PC-9 (cell line): Measurements from ENCODE around the gene PLEKHA5. TPM values are rescaled to one million over a fixed set of nuclear protein-coding genes. Genes with fewer than 3 reads are reported as not detected.

Experiments used
- BruUV-seq: library from RNA; stranded (reverse); fragments of 400-500 nt; replicated peaks from 2 replicates; lab custom pipeline; 2021; lab: Mats Ljungman, UMichigan
- CTCF ChIA-PET: fragments of 300-600 bp; sonication (Branson Sonifier 250); formaldehyde crosslinking; loops from one replicate; lab custom pipeline; 2022; ENCODE audit warnings: antibody characterized with exemption; lab: Charles Lee
- POLR2A ChIA-PET: fragments of 300-600 bp; sonication (Branson Sonifier 250); formaldehyde crosslinking; loops from one replicate; lab custom pipeline; 2022; ENCODE audit warnings: antibody characterized with exemption; ENCODE audit not compliant: unreplicated experiment; lab: Charles Lee
- DNase-seq, 2 experiments: peaks; one replicate each; pipeline versions ENCODE4 v3.0.0 to v3.0.0-alpha.2; 2015 to 2022; ENCODE audit warnings: mixed read lengths in 1 of 2
- H2AFZ ChIP-seq: fragments of 200-600 bp; sonication (generic); 2 replicates; pipeline ENCODE4 v1.8.1; 2017; ENCODE audit warnings: antibody characterized with exemption
- H3F3A ChIP-seq: fragments of 200-600 bp; sonication (generic); 2 replicates; pipeline ENCODE4 v1.8.1; 2017; ENCODE audit warnings: antibody characterized with exemption, mild to moderate bottlenecking, low read depth; ENCODE audit not compliant: insufficient read depth
- H3K27ac ChIP-seq: fragments of 200-600 bp; sonication (generic); 2 replicates; pipeline ENCODE4 v1.6.1; 2016; ENCODE audit warnings: mixed run types
- H3K27me3 ChIP-seq: fragments of 200-600 bp; sonication (generic); 2 replicates; pipeline ENCODE4 v1.6.1; 2016; ENCODE audit warnings: low read depth, mixed run types; ENCODE audit not compliant: insufficient read depth
- H3K36me3 ChIP-seq: fragments of 200-600 bp; sonication (generic); 2 replicates; pipeline ENCODE4 v1.6.1; 2016; ENCODE audit warnings: low read depth, mixed run types
- H3K4me1 ChIP-seq: fragments of 200-600 bp; sonication (generic); replicated peaks from 2 replicates; pipeline ENCODE4 v1.6.1; 2016; ENCODE audit warnings: mixed run types; ENCODE audit not compliant: insufficient read depth
- H3K4me2 ChIP-seq: fragments of 200-600 bp; sonication (generic); 2 replicates; pipeline ENCODE4 v1.6.1; 2017; ENCODE audit warnings: mixed run types
- H3K4me3 ChIP-seq: fragments of 200-600 bp; sonication (generic); 2 replicates; pipeline ENCODE4 v1.6.1; 2016; ENCODE audit warnings: mixed run types
- H3K79me2 ChIP-seq: fragments of 200-600 bp; sonication (generic); 2 replicates; pipeline ENCODE4 v1.6.1; 2017; ENCODE audit warnings: low read depth, mixed run types
- H3K9me2 ChIP-seq: fragments of 200-600 bp; sonication (generic); 2 replicates; pipeline ENCODE4 v1.8.1; 2017; ENCODE audit warnings: mild to moderate bottlenecking; ENCODE audit not compliant: insufficient read depth
- H3K9me3 ChIP-seq: fragments of 200-600 bp; sonication (generic); 2 replicates; pipeline ENCODE4 v1.8.1; 2016; ENCODE audit warnings: low read depth; ENCODE audit not compliant: insufficient read depth
- H4K20me1 ChIP-seq: fragments of 200-600 bp; sonication (generic); 2 replicates; pipeline ENCODE4 v1.8.1; 2017; ENCODE audit not compliant: insufficient read depth
- EZH2 ChIP-seq: fragments of 200-600 bp; sonication (generic); IDR thresholded peaks from 2 replicates; pipeline ENCODE4 v1.8.0; 2017; ENCODE audit warnings: antibody characterized with exemption, low read depth
- intact Hi-C: fragments of 100-400 bp; cut with micrococcal nuclease; formaldehyde crosslinking; loops from one replicate; pipeline ENCODE4 v1.10.0; 2022; ENCODE audit not compliant: unreplicated experiment
- total RNA-seq: library from RNA; stranded (reverse); gene quantifications from 2 replicates; pipeline ENCODE4 v1.2.3, GENCODE V29; 2021
- TF ChIP-seq, protein P1 (sequence below): fragments of 200-600 bp; sonication (generic); conservative IDR thresholded peaks from 2 replicates; pipeline ENCODE4 v1.6.1; 2017; ENCODE audit warnings: mixed run types, antibody characterized with exemption, mild to moderate bottlenecking, moderate library complexity

Gene PLEKHA5
- total RNA-seq, 1 experiment from 2014 or later: 54.1 TPM

DNA sequence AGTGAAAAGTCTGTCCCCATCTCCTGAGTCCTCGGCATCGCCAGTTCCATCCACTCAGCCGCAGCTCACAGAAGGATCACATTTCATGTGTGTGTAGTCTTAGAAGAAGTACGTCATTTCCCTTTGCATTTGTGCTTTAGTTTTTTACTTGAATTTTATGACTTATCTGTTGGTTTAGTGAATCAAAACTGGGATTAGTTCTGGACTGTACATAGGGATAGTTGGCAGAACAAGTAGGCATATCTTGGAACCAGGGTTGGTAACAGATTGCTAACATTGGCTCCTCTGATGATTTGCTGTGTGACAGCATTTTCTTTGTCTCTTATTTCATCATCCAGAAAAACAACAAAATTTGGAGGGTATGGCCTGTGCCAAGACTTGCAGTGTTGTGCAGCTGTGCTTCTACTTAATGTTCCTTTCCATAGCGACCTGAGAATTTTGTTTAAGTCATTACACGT is 240.2 kb downstream of the PLEKHA5 start:
- intact Hi-C loops: loop anchor here (10.0 kb wide), 1 partner anchor 275 kb away; no protein-coding TSS in a partner anchor

DNA sequence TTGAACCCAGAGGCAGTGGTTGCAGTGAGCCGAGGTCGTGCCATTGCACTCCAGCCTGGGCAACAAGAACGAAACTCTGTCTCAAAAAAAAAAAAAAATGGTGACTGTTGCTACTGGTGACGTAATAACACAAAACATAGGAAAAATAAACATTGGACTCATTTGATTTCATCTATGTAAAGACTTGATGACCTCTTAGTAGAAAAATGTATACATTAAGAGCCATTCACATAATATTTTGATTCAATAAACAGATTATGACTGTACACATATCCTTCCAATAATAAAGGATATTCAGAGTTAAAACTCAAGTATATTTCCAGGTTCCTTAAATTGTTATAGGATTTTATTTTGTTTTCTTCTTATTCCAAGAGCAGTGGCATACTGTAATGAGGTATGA is 244.1 kb downstream of the PLEKHA5 start:
- H3K4me2 ChIP-seq: no peak overlapping the region
- H3K79me2 ChIP-seq: no peaks in the 10 kb centered on the region
- no peak for TF ChIP-seq EZH2
- BruUV-seq: no TSS peak
- intact Hi-C loops: loop anchor here (10.0 kb wide), 1 partner anchor 271 kb away; no protein-coding TSS in a partner anchor
- H3K9me3 ChIP-seq: no peaks in the 10 kb centered on the region
- H4K20me1 ChIP-seq: no peaks in the 10 kb centered on the region
- H3K9me2 ChIP-seq: no peaks in the 10 kb centered on the region
- H2AFZ ChIP-seq: no peak overlapping the region
- H3F3A ChIP-seq: 0 out of 2 replicates have a peak, but pooled peaks cover 4% of the 10 kb centered on the region
- no peaks in the 10 kb centered on the region for H3K36me3 ChIP-seq
- no peaks in the 10 kb centered on the region for H3K27me3 ChIP-seq
- H3K27ac ChIP-seq: no peak overlapping the region
- POLR2A ChIA-PET: no interaction called here
- H3K4me3 ChIP-seq: no peak overlapping the region
- no peaks in the 10 kb centered on the region for H3K4me1 ChIP-seq
- DNase-seq: no peak
- CTCF ChIA-PET: no interaction called here

More for the DNA sequence above, 240.2 kb downstream of the PLEKHA5 start:
- Histone ChIP-seq H3F3A (no peaks in the 10 kb centered on the region), H3K9me2 (no peaks in the 10 kb centered on the region), H3K4me3 (no peak overlapping the region), H2AFZ (no peak overlapping the region), H3K27me3 (no peaks in the 10 kb centered on the region), H3K36me3 (no peaks in the 10 kb centered on the region), H3K9me3 (no peaks in the 10 kb centered on the region), H3K79me2 (no peaks in the 10 kb centered on the region), H3K4me1 (no peaks in the 10 kb centered on the region), H3K27ac (no peak overlapping the region), H4K20me1 (no peaks in the 10 kb centered on the region), H3K4me2 (no peak overlapping the region)
- TF ChIP-seq EZH2: no peak
- TF ChIP-seq, protein P1, sequence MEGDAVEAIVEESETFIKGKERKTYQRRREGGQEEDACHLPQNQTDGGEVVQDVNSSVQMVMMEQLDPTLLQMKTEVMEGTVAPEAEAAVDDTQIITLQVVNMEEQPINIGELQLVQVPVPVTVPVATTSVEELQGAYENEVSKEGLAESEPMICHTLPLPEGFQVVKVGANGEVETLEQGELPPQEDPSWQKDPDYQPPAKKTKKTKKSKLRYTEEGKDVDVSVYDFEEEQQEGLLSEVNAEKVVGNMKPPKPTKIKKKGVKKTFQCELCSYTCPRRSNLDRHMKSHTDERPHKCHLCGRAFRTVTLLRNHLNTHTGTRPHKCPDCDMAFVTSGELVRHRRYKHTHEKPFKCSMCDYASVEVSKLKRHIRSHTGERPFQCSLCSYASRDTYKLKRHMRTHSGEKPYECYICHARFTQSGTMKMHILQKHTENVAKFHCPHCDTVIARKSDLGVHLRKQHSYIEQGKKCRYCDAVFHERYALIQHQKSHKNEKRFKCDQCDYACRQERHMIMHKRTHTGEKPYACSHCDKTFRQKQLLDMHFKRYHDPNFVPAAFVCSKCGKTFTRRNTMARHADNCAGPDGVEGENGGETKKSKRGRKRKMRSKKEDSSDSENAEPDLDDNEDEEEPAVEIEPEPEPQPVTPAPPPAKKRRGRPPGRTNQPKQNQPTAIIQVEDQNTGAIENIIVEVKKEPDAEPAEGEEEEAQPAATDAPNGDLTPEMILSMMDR: no peak
- ChIA-PET CTCF (no interaction called here), POLR2A (no interaction called here)
- no peak for DNase-seq
- no TSS peak for BruUV-seq

DNA sequence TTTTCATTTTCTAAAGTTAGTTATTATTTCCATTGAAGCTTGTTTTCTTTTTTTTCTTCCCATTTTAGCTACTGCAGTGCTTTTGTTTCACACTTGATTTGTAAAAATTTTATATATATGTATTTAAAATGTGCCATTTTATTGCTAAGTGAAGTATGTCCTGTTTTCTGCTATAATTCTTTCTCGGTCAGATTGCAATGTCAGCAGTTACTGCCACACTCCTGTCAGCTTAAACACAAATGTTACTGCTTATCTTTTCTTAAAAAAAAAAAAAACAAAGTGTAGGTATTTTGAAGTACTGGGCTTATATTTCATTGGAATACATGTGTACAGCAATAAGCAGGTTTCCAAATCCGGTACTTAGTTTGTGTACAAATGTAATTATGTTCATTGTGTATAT is 246.4 kb downstream of the PLEKHA5 start:
- intact Hi-C loops: loop anchor here (10.0 kb wide), 1 partner anchor 269 kb away; no protein-coding TSS in a partner anchor
- no peak for TF ChIP-seq EZH2
- TF ChIP-seq, protein P1: no peak
- no peaks in the 10 kb centered on the region for H3K9me3 ChIP-seq
- no peak overlapping the region for H3K4me3 ChIP-seq
- no peaks in the 10 kb centered on the region for H4K20me1 ChIP-seq
- BruUV-seq: no TSS peak
- no peak overlapping the region for H3K4me2 ChIP-seq
- no peak for DNase-seq
- H3K36me3 ChIP-seq: no peaks in the 10 kb centered on the region
- H3K27ac ChIP-seq: no peak overlapping the region
- H3K79me2 ChIP-seq: no peaks in the 10 kb centered on the region
- no peak overlapping the region for H2AFZ ChIP-seq
- H3K9me2 ChIP-seq: no peaks in the 10 kb centered on the region
- H3K27me3 ChIP-seq: no peaks in the 10 kb centered on the region
- no peaks in the 10 kb centered on the region for H3K4me1 ChIP-seq
- ChIA-PET CTCF (no interaction called here), POLR2A (no interaction called here)
- H3F3A ChIP-seq: 0 out of 2 replicates have a peak, but pooled peaks cover 4% of the 10 kb centered on the region

DNA sequence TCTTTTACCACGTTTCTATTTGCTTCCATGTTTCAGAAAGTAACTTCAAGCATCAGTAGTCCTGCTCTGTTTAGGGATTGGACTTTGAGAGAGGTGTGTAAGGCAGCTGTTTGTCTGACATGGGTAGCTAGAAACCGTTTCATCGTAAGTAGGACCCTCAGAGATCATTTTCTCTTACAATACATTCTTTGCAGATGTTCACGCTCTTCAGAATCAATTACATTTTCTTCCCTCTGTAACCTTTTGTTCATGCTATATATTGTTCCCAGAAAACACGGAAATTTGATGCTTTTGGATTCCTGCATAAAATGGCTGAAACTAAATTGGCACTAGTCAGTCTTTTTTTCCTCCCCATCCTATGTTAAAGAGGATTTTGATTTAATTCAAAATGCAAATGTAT is 247.2 kb downstream of the PLEKHA5 start:
- Histone ChIP-seq H3K9me3 (no peaks in the 10 kb centered on the region), H3K27me3 (no peaks in the 10 kb centered on the region), H3K9me2 (no peaks in the 10 kb centered on the region), H3K36me3 (no peaks in the 10 kb centered on the region), H3F3A (0 out of 2 replicates have a peak, but pooled peaks cover 10% of the 10 kb centered on the region), H4K20me1 (no peaks in the 10 kb centered on the region), H3K4me1 (peaks cover 5% of the 10 kb centered on the region), H2AFZ (no peak overlapping the region), H3K27ac (no peak overlapping the region), H3K4me2 (no peak overlapping the region), H3K4me3 (no peak overlapping the region), H3K79me2 (no peaks in the 10 kb centered on the region)
- CTCF ChIA-PET: no interaction called here
- intact Hi-C loops: loop anchor here (10.0 kb wide), 1 partner anchor 268 kb away; no protein-coding TSS in a partner anchor
- TF ChIP-seq, protein P1: no peak
- no peak for TF ChIP-seq EZH2
- POLR2A ChIA-PET: no interaction called here
- BruUV-seq: no TSS peak
- DNase-seq: no peak
